Duodenal mucosa (tissue), 2 donors: ENCODE measurements around the gene NAV3.

ENCODE experiments used
- H3K27ac ChIP-seq: one replicate; pipeline ENCODE4 v1.7.0; 2013; ENCODE audit warnings: low read depth, low read length
- H3K27me3 ChIP-seq, 2 donors: one replicate each; pipeline ENCODE4 v1.7.0; 2013; ENCODE audit warnings: low read length in 2 of 2, control low read depth in 1 of 2; ENCODE audit not compliant: insufficient read depth in 2 of 2, control insufficient read depth in 1 of 2
- H3K36me3 ChIP-seq, 2 donors: one replicate each; pipeline ENCODE4 v1.7.0; 2013; ENCODE audit warnings: low read length in 2 of 2, control low read depth in 1 of 2; ENCODE audit not compliant: insufficient read depth in 2 of 2, control insufficient read depth in 1 of 2
- H3K4me1 ChIP-seq, 2 donors: one replicate each; pipeline ENCODE4 v1.7.0; 2013; ENCODE audit warnings: low read length in 2 of 2, control low read depth in 1 of 2; ENCODE audit not compliant: insufficient read depth in 2 of 2, control insufficient read depth in 1 of 2
- H3K4me3 ChIP-seq, 2 donors: one replicate each; pipeline ENCODE4 v1.7.0; 2013; ENCODE audit warnings: low read length in 2 of 2, low read depth in 1 of 2
- H3K9ac ChIP-seq, 2 donors: one replicate each; pipeline ENCODE4 v1.7.0; 2013; ENCODE audit warnings: low read length in 2 of 2, low read depth in 1 of 2
- H3K9me3 ChIP-seq, 2 donors: one replicate each; pipeline ENCODE4 v1.7.0; 2013; ENCODE audit warnings: low read length in 2 of 2, control low read depth in 1 of 2; ENCODE audit not compliant: control insufficient read depth in 1 of 2

The NAV3 gene

DNA sequence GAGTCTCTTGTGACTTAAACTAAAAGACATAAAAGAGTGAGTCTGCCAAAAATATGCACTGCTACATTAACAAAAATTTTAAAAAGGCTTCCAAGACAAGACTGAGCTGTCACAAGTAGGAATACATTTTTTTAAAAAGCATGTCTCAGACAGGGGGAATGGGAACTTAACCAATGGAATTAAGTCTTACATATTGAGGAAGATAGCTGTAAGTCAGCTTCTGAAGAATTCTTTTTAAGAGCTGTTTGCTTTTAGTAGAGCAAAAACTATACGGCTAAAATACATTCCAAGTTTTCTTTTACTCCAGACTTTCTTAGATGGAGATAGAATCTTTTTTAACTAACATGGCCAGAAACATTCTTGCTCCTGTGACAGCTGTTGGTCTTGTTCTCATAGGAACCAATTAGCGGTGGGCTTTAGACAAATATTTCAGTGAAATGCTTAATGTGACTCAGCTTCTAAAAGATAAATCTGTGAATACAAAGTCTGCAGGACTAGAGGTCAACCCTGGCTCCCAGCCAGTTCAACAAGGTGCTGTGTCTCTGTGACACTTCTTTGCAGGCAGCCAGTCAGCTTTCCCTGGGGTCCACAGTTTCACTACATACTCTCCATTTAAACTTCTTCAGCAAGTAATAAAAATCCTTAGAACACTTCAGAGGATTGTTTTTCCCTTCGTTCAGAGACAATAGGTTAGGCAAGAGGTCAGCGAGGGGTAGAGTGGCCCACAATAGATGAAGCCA is 187.6 kb downstream of the NAV3 start:
- Histone ChIP-seq H3K9me3 (no peaks in the 10 kb centered on the region), H3K4me1 (no peaks in the 10 kb centered on the region), H3K27me3 (no peaks in the 10 kb centered on the region), H3K4me3 (no peak overlapping the region), H3K27ac (no peak overlapping the region), H3K9ac (no peak overlapping the region), H3K36me3 (no peaks in the 10 kb centered on the region)

DNA sequence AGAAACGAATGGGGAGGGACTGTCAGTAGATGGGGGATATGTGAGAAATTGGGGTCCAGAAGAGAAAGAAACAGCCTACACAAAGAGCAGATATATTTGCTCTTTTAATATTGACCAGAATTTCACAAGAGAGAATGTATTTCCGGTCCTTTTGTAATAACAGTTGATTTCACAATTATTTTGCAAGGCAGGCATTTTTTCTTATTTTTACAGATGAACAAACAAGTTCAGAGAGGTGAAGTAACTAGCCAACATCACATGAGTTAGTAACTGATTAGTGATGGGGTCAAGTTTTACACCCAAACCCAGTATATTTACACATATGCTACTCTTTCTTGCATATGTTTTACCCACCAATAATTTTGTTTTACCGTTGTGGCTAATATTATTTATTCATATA is 188.2 kb downstream of the NAV3 start:
- H3K4me3 ChIP-seq, result no peak overlapping the region
- no peaks in the 10 kb centered on the region for H3K27me3 ChIP-seq
- H3K36me3 ChIP-seq, result no peaks in the 10 kb centered on the region
- no peak overlapping the region for H3K9ac ChIP-seq
- no peaks in the 10 kb centered on the region for H3K4me1 ChIP-seq
- no peaks in the 10 kb centered on the region for H3K9me3 ChIP-seq
- no peak overlapping the region for H3K27ac ChIP-seq

DNA sequence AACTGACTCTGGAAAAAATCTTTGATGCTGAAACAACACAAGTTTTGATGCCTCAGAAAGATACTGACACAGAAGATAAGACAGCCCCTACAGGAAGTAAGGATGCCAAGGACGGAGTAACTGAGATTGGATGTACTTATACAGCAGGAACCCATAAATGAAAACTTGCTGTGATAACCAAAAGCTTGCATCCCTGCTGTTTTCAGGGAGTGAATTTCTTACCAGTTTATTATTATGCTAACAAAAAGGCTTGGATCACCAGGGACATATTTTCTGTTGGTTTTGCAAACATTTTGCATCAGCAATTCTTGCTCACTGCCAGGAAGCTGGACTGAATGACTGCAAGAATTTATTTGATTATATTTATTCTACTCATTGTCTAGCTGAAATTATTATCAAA is 197.7 kb downstream of the NAV3 start:
- Histone ChIP-seq H3K27me3 (no peaks in the 10 kb centered on the region), H3K27ac (no peak overlapping the region), H3K9me3 (no peaks in the 10 kb centered on the region), H3K36me3 (no peaks in the 10 kb centered on the region), H3K4me1 (no peaks in the 10 kb centered on the region), H3K9ac (no peak overlapping the region), H3K4me3 (no peak overlapping the region)

DNA sequence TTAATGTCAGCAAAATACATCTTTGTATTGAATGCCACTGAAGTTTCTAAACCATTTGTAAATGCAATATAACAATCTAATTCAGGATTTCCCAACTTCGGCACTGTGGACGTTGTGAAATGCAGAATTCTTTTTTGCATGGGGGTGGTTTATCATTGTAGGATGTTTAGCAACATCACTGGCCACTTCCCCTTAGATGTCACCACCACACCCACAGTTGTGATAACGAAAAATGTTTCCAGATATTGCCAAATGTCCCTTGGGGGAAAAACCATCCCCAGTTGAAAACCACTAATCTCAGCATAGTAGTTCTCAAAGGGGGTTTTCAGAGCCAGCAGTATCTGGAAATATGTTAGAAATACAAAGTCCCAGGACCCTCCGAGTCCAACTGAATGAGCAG is 203.3 kb downstream of the NAV3 start:
- no peak overlapping the region for H3K9ac ChIP-seq
- no peaks in the 10 kb centered on the region for H3K4me1 ChIP-seq
- no peaks in the 10 kb centered on the region for H3K9me3 ChIP-seq
- no peaks in the 10 kb centered on the region for H3K27me3 ChIP-seq
- H3K36me3 ChIP-seq, result no peaks in the 10 kb centered on the region
- no peak overlapping the region for H3K4me3 ChIP-seq
- no peak overlapping the region for H3K27ac ChIP-seq

DNA sequence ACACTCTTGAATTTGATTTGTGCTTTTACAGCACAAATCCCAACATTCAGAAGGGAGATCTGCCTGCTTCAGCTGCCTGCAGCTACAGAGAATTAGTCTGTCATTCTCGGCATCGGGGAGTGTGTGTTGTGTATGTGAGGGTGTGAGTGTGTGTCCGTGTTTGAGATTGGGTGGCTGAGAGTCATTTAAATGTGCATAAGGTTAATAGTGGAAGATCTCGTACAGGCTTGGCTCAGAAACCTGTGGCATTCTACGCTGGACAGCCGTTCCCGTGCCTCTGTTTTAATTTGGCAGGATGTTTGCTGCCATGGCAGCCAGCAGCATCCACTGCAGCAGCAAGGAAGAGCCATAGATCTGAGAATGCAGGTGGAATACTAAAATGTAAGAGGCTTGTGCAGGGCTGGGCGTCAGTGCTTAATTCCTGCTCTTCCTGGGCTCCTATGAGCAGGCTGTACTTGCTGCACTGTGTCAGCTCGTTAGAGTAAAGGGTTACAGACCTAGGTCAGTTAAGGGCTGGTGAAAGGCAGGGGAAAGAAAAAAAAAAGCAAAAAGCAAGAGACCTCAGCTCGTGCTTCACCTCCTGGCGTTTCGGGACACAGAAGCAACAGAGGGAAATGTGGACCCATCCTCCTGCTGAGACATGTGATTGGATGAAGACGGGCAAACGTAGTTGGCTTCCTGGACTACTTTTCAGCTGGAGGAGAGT is 205.4 kb downstream of the NAV3 start:
- Histone ChIP-seq H3K9ac (no peak overlapping the region), H3K4me3 (no peak overlapping the region), H3K4me1 (no peaks in the 10 kb centered on the region)

DNA sequence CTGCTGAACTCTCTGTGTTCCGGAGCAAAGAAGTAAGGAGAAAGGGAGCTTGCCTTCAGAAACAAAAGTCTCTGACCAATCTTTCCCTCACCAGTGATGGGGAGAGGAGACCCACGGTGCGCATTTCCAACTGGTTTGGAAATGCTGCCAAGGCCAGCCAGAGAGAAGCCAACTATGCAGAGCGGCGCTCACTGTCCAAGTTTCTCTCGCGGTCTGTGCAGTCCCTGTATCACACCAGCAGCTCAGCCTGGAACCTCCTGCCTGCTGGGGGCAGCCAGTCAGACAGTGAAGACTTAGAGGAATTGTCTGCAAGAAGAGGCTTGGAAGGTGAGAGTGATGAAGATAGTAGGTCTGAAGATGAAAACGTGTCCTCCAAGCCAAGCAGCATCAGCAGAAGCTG is 206.2 kb downstream of the NAV3 start:
- Histone ChIP-seq H3K4me3 (no peak overlapping the region), H3K27me3 (no peaks in the 10 kb centered on the region), H3K27ac (no peak overlapping the region), H3K9ac (no peak overlapping the region), H3K4me1 (no peaks in the 10 kb centered on the region), H3K36me3 (no peaks in the 10 kb centered on the region), H3K9me3 (no peaks in the 10 kb centered on the region)

More for the DNA sequence above, 205.4 kb downstream of the NAV3 start:
- Histone ChIP-seq H3K27me3 (no peaks in the 10 kb centered on the region), H3K36me3 (no peaks in the 10 kb centered on the region), H3K9me3 (no peaks in the 10 kb centered on the region), H3K27ac (no peak overlapping the region)

DNA sequence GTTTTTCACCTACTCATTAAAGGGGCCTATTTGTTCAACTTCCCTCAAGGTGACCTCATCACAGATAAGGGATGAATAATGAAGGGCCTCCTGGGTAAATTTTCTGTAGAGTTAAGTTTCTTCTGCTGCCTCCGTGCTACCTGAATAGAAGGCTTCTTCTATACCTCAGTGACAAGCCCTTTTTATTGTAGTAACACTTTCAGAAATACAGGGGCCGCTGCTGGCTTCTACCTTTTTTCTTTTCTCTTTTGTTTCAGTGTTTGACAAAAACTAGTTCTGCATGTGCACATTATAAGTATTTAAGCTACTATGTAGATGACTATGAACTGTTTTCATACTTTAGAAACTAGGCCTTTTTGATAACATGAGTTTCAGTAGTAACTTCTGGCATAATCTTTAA is 207.0 kb downstream of the NAV3 start:
- H3K27me3 ChIP-seq, result no peaks in the 10 kb centered on the region
- H3K27ac ChIP-seq, result no peak overlapping the region
- H3K4me1 ChIP-seq, result no peaks in the 10 kb centered on the region
- H3K4me3 ChIP-seq, result no peak overlapping the region
- no peak overlapping the region for H3K9ac ChIP-seq
- no peaks in the 10 kb centered on the region for H3K36me3 ChIP-seq
- no peaks in the 10 kb centered on the region for H3K9me3 ChIP-seq

DNA sequence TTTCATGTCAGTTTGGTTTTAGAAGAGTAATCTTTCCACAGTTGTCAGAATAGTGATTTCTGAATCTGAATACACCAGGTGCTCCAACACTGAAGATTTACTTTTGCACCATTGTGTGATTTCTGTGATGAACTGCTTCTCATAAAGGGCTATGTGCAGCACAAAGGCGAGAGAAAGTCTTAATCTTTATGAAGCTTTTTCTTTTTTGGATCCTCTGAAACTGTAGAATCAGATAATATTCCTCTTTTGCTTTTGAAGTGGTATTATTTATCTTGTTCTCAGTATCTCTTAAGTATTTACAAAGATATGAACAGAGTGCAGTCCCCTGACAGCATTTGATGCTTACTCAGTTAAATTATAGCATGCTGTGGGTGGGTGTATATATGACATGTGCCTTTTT is 207.8 kb downstream of the NAV3 start:
- Histone ChIP-seq H3K9ac (no peak overlapping the region), H3K4me1 (no peaks in the 10 kb centered on the region), H3K27me3 (no peaks in the 10 kb centered on the region), H3K27ac (no peak overlapping the region), H3K4me3 (no peak overlapping the region), H3K36me3 (no peaks in the 10 kb centered on the region), H3K9me3 (no peaks in the 10 kb centered on the region)

DNA sequence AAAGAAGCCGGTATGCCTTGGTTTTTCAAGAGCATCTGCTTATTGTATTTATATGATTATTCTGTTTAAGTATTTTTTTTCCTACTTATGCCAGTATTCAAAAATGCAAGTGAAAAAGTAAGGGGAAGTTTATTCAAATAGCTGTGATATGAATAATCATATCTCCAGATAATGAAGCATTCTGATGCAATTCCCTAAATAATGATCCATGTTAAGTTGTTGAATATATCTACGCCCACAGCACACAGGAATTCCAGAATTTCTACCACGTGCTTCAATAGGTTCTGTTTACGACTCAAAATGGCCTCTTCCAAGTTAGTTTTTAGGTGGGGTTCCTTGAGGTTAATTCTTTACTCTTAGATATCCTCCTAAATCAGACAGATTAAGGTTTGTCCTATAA is 208.3 kb downstream of the NAV3 start:
- Histone ChIP-seq H3K27me3 (no peaks in the 10 kb centered on the region), H3K4me1 (no peaks in the 10 kb centered on the region), H3K9me3 (no peaks in the 10 kb centered on the region), H3K9ac (no peak overlapping the region), H3K4me3 (no peak overlapping the region), H3K27ac (no peak overlapping the region), H3K36me3 (no peaks in the 10 kb centered on the region)

DNA sequence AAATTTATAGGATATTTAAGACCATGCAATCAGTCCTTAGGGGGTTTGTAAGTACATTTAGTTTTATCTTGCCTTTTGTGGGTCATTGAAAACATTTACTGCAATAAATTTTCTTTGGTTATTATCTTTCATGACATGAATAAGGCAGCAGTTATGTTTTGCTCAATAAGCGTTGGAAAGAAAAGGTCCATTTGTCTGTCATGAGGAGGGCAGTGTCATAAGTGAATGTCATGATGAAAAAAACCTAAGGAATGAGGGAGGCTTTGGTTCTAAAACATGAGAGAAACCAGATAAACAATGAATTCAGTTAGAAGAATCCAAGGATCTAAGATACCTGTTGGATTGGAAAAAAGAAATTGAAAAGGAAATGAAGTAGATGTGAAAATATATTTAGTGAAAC is 209.4 kb downstream of the NAV3 start:
- Histone ChIP-seq H3K9ac (no peak overlapping the region), H3K36me3 (no peaks in the 10 kb centered on the region), H3K9me3 (no peaks in the 10 kb centered on the region), H3K4me3 (no peak overlapping the region), H3K4me1 (no peaks in the 10 kb centered on the region), H3K27me3 (no peaks in the 10 kb centered on the region), H3K27ac (no peak overlapping the region)
